SU-DHL-6 (cell line): ENCODE results near the gene SLC12A8.

Source experiments
- H2AFZ ChIP-seq: fragments of 200-600 bp; sonication (generic); 2 replicates; pipeline ENCODE4 v1.6.1; 2014; ENCODE audit warnings: low read depth, mild to moderate bottlenecking, moderate library complexity, mixed read lengths, antibody characterized with exemption, low read length; ENCODE audit not compliant: severe bottlenecking
- H3F3A ChIP-seq: fragments of 200-600 bp; shearing (Covaris generic); 2 replicates; pipeline ENCODE4 v1.6.0; 2016; ENCODE audit warnings: antibody characterized with exemption, mild to moderate bottlenecking; ENCODE audit not compliant: insufficient read depth
- H3K27ac ChIP-seq: fragments of 200-600 bp; sonication (generic); 2 replicates; pipeline ENCODE4 v1.5.1; 2016; ENCODE audit warnings: low read depth, mild to moderate bottlenecking, low read length, moderate library complexity, mixed read lengths
- H3K27me3 ChIP-seq: fragments of 200-600 bp; sonication (generic), shearing (Covaris generic); 2 replicates; pipeline ENCODE4 v1.6.0; 2014; ENCODE audit warnings: mild to moderate bottlenecking, low read length
- H3K36me3 ChIP-seq: fragments of 200-600 bp; sonication (generic); 2 replicates; pipeline ENCODE4 v1.6.1; 2014; ENCODE audit warnings: mild to moderate bottlenecking, low read length, mixed read lengths
- H3K4me2 ChIP-seq: fragments of 300-600, 200-600 bp; shearing (Covaris generic), sonication (generic); 2 replicates; pipeline ENCODE4 v1.6.0; 2014; ENCODE audit warnings: low read length, low read depth, mild to moderate bottlenecking; ENCODE audit not compliant: poor library complexity, severe bottlenecking
- H3K4me3 ChIP-seq: fragments of 200-600 bp; sonication (generic); 2 replicates; pipeline ENCODE4 v1.5.1; 2014; ENCODE audit warnings: antibody characterized with exemption, low read length, mild to moderate bottlenecking, mixed read lengths; ENCODE audit not compliant: insufficient read depth, poor library complexity, severe bottlenecking
- H3K79me2 ChIP-seq: fragments of 200-600 bp; sonication (generic); 2 replicates; pipeline ENCODE4 v1.6.1; 2014; ENCODE audit warnings: mild to moderate bottlenecking, low read length, moderate library complexity; ENCODE audit not compliant: insufficient read depth
- H3K9ac ChIP-seq: fragments of 200-600 bp; sonication (generic); 2 replicates; pipeline ENCODE4 v1.7.0; 2014; ENCODE audit warnings: mild to moderate bottlenecking, low read length
- H3K9me2 ChIP-seq: fragments of 200-600 bp; sonication (generic); replicated peaks from 2 replicates; pipeline ENCODE4 v1.6.1; 2014; ENCODE audit warnings: low read length; ENCODE audit not compliant: insufficient read depth
- H3K9me3 ChIP-seq: fragments of 200-600 bp; sonication (generic); 2 replicates; pipeline ENCODE4 v1.6.1; 2014; ENCODE audit warnings: low read length, mixed read lengths; ENCODE audit not compliant: insufficient read depth
- H4K20me1 ChIP-seq: fragments of 200-600 bp; sonication (generic); 2 replicates; pipeline ENCODE4 v1.6.1; 2014; ENCODE audit warnings: low read depth, mild to moderate bottlenecking, antibody characterized with exemption, low read length, moderate library complexity, mixed read lengths
- CTCF ChIP-seq: fragments of 200-600 bp; sonication (generic); IDR thresholded peaks from one replicate; pipeline ENCODE4 v1.5.1; 2017; ENCODE audit warnings: antibody characterized with exemption, mild to moderate bottlenecking, low read length, moderate library complexity; ENCODE audit not compliant: insufficient read depth, poor library complexity, severe bottlenecking
- EZH2phosphoT487 ChIP-seq: fragments of 200-600 bp; sonication (generic), shearing (Covaris generic); conservative IDR thresholded peaks from 2 replicates; pipeline ENCODE4 v1.6.1; 2018; ENCODE audit warnings: mild to moderate bottlenecking, antibody characterized with exemption, low read length, moderate library complexity, mixed read lengths

The SLC12A8 gene

DNA sequence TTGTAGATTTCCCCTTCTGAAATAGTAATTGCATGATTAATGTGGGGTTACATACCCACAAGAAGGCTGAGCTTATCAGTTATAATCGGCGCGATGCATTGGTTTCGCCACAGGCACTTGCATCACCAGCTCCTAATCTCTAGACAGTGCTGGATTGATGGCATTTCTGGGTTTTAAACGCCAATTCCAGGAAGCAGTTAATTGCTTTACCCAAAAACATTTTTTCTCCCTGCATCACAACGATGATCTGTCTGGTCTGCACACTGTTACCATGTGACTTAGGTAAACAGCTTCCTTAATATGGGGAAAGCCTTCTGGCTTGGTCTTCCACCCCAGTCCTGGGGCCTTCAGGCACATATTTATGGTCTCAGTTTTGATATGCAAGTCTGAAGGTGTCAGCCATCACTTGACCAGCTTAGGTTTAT is 86.7 kb downstream of the SLC12A8 start:
- TF ChIP-seq EZH2phosphoT487 (no peak), CTCF (no peak)
- H3K9ac ChIP-seq: no peak overlapping the region
- no peak overlapping the region for H3K4me3 ChIP-seq
- no peaks in the 10 kb centered on the region for H3K27me3 ChIP-seq
- no peaks in the 10 kb centered on the region for H3K9me3 ChIP-seq
- no peaks in the 10 kb centered on the region for H3K9me2 ChIP-seq
- H3F3A ChIP-seq: no peaks in the 10 kb centered on the region
- no peaks in the 10 kb centered on the region for H3K79me2 ChIP-seq
- no peak overlapping the region for H3K27ac ChIP-seq
- no peak overlapping the region for H2AFZ ChIP-seq
- H4K20me1 ChIP-seq: no peaks in the 10 kb centered on the region
- H3K36me3 ChIP-seq: no peaks in the 10 kb centered on the region
- H3K4me2 ChIP-seq: no peak overlapping the region

GRCh38 chr3:125123451-125124305 is 88.9 kb downstream of the SLC12A8 start:
- Histone ChIP-seq H2AFZ (no peak overlapping the region), H4K20me1 (no peaks in the 10 kb centered on the region), H3K9ac (no peak overlapping the region), H3K9me3 (no peaks in the 10 kb centered on the region), H3K79me2 (no peaks in the 10 kb centered on the region), H3K27ac (no peak overlapping the region), H3K9me2 (no peaks in the 10 kb centered on the region), H3K4me2 (no peak overlapping the region), H3F3A (no peaks in the 10 kb centered on the region), H3K27me3 (no peaks in the 10 kb centered on the region), H3K4me3 (no peak overlapping the region), H3K36me3 (no peaks in the 10 kb centered on the region)
- TF ChIP-seq EZH2phosphoT487: no peak
- no peak for TF ChIP-seq CTCF

- H3F3A ChIP-seq: no peaks in the 10 kb centered on the region
- no peak overlapping the region for H3K27ac ChIP-seq
- no peak overlapping the region for H3K4me2 ChIP-seq
- H3K9me2 ChIP-seq: no peaks in the 10 kb centered on the region
- H3K36me3 ChIP-seq: no peaks in the 10 kb centered on the region
- no peak overlapping the region for H2AFZ ChIP-seq
- H3K4me3 ChIP-seq: no peak overlapping the region
- no peaks in the 10 kb centered on the region for H3K9me3 ChIP-seq
- H4K20me1 ChIP-seq: no peaks in the 10 kb centered on the region
- no peaks in the 10 kb centered on the region for H3K27me3 ChIP-seq
- no peak overlapping the region for H3K9ac ChIP-seq
- H3K79me2 ChIP-seq: no peaks in the 10 kb centered on the region
- TF ChIP-seq EZH2phosphoT487 (no peak), CTCF (no peak)
Measured at GRCh38 chr3:125121246-125122010, 91.1 kb downstream of the SLC12A8 start.
